ENCODE data around the gene ENTR1.

GRCh38 chr9:136391737-136392537, 18.5 kb downstream of the ENTR1 start:
- TF ChIP-seq, protein P1, sequence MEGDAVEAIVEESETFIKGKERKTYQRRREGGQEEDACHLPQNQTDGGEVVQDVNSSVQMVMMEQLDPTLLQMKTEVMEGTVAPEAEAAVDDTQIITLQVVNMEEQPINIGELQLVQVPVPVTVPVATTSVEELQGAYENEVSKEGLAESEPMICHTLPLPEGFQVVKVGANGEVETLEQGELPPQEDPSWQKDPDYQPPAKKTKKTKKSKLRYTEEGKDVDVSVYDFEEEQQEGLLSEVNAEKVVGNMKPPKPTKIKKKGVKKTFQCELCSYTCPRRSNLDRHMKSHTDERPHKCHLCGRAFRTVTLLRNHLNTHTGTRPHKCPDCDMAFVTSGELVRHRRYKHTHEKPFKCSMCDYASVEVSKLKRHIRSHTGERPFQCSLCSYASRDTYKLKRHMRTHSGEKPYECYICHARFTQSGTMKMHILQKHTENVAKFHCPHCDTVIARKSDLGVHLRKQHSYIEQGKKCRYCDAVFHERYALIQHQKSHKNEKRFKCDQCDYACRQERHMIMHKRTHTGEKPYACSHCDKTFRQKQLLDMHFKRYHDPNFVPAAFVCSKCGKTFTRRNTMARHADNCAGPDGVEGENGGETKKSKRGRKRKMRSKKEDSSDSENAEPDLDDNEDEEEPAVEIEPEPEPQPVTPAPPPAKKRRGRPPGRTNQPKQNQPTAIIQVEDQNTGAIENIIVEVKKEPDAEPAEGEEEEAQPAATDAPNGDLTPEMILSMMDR (IDR thresholded peaks at IDR 0.05; ENCODE audit: low read depth, low read length, poor library complexity, severe bottlenecking) = no peak
- no peak for TF ChIP-seq EZH2phosphoT487 (IDR thresholded peaks at IDR 0.05; ENCODE audit: borderline replicate concordance, low read length)

Measured in DOHH2 (cell line).